DOHH2 (cell line): ENCODE results near the gene EPHA4.

Experiments used
- H3F3A ChIP-seq: fragments of 200-600 bp; sonication (generic), shearing (Covaris generic); 2 replicates; pipeline ENCODE4 v1.6.0; 2016; ENCODE audit warnings: antibody characterized with exemption, mild to moderate bottlenecking; ENCODE audit not compliant: control insufficient read depth, insufficient read depth
- H3K27ac ChIP-seq: fragments of 200-600 bp; sonication (generic); 2 replicates; pipeline ENCODE4 v1.5.1; 2014; ENCODE audit warnings: low read depth, mild to moderate bottlenecking, low read length, moderate library complexity
- H3K27me3 ChIP-seq: fragments of 200-600 bp; sonication (generic); 2 replicates; pipeline ENCODE4 v1.6.1; 2014; ENCODE audit warnings: mild to moderate bottlenecking, low read length, mixed read lengths; ENCODE audit not compliant: control insufficient read depth
- H3K36me3 ChIP-seq: fragments of 200-600 bp; sonication (generic); 2 replicates; pipeline ENCODE4 v1.6.1; 2014; ENCODE audit warnings: mild to moderate bottlenecking, low read length, moderate library complexity, mixed read lengths; ENCODE audit not compliant: control insufficient read depth
- H3K4me1 ChIP-seq: fragments of 200-600 bp; sonication (generic); 2 replicates; pipeline ENCODE4 v1.6.1; 2014; ENCODE audit warnings: mild to moderate bottlenecking, low read length, mixed read lengths; ENCODE audit not compliant: control insufficient read depth
- H3K4me2 ChIP-seq: fragments of 200-600 bp; sonication (generic); 2 replicates; pipeline ENCODE4 v1.6.0; 2014; ENCODE audit warnings: mild to moderate bottlenecking, low read length, moderate library complexity
- H3K4me3 ChIP-seq: fragments of 200-600 bp; sonication (generic); 2 replicates; pipeline ENCODE4 v1.5.1; 2014; ENCODE audit warnings: mild to moderate bottlenecking, low read length, mixed read lengths
- H3K79me2 ChIP-seq: fragments of 200-600 bp; sonication (generic); 2 replicates; pipeline ENCODE4 v1.6.1; 2014; ENCODE audit warnings: mild to moderate bottlenecking, low read length, mixed read lengths; ENCODE audit not compliant: control insufficient read depth
- H3K9me2 ChIP-seq: fragments of 200-600 bp; sonication (generic); replicated peaks from 2 replicates; pipeline ENCODE4 v1.6.1; 2014; ENCODE audit warnings: mild to moderate bottlenecking, low read length, mixed read lengths; ENCODE audit not compliant: control insufficient read depth
- H3K9me3 ChIP-seq: fragments of 200-600 bp; sonication (generic); 2 replicates; pipeline ENCODE4 v1.6.1; 2014; ENCODE audit warnings: antibody characterized with exemption, low read length, mixed read lengths; ENCODE audit not compliant: control insufficient read depth, insufficient read depth
- H4K20me1 ChIP-seq: fragments of 200-600 bp; sonication (generic); 2 replicates; pipeline ENCODE4 v1.6.0; 2014; ENCODE audit warnings: low read depth, mild to moderate bottlenecking, antibody characterized with exemption, low read length, moderate library complexity; ENCODE audit not compliant: control insufficient read depth, insufficient read depth
- CTCF ChIP-seq: fragments of 200-600 bp; sonication (generic); IDR thresholded peaks from one replicate; pipeline ENCODE4 v1.5.1; 2014; ENCODE audit warnings: antibody characterized with exemption, mild to moderate bottlenecking, low read depth, low read length; ENCODE audit not compliant: poor library complexity, severe bottlenecking
- EZH2phosphoT487 ChIP-seq: fragments of 200-600 bp; sonication (generic); IDR thresholded peaks from 2 replicates; pipeline ENCODE4 v1.6.1; 2017; ENCODE audit warnings: borderline replicate concordance, mild to moderate bottlenecking, antibody characterized with exemption, low read length, moderate library complexity, mixed read lengths

Gene EPHA4

GRCh38 chr2:221492636-221493035, 79.5 kb downstream of the EPHA4 start:
- H3K27me3 ChIP-seq, result peaks cover 2% of the 10 kb centered on the region; the same call in 1 of the 2 replicates
- no peaks in the 10 kb centered on the region for H3F3A ChIP-seq
- H3K4me1 ChIP-seq, result no peaks in the 10 kb centered on the region
- H4K20me1 ChIP-seq, result no peaks in the 10 kb centered on the region
- H3K27ac ChIP-seq, result no peak overlapping the region
- no peaks in the 10 kb centered on the region for H3K79me2 ChIP-seq
- no peaks in the 10 kb centered on the region for H3K9me3 ChIP-seq
- no peak overlapping the region for H3K4me2 ChIP-seq
- H3K9me2 ChIP-seq, result no peaks in the 10 kb centered on the region
- TF ChIP-seq CTCF (no peak), EZH2phosphoT487 (no peak)
- no peak overlapping the region for H3K4me3 ChIP-seq
- no peaks in the 10 kb centered on the region for H3K36me3 ChIP-seq

- Histone ChIP-seq H3F3A (no peaks in the 10 kb centered on the region), H4K20me1 (no peaks in the 10 kb centered on the region), H3K4me3 (no peak overlapping the region), H3K27ac (no peak overlapping the region), H3K9me2 (no peaks in the 10 kb centered on the region), H3K79me2 (no peaks in the 10 kb centered on the region), H3K36me3 (no peaks in the 10 kb centered on the region), H3K9me3 (no peaks in the 10 kb centered on the region), H3K4me2 (no peak overlapping the region), H3K4me1 (no peaks in the 10 kb centered on the region), H3K27me3 (peaks cover 2% of the 10 kb centered on the region; the same call in 1 of the 2 replicates)
- TF ChIP-seq CTCF, result no peak
- no peak for TF ChIP-seq EZH2phosphoT487
Observed at GRCh38 chr2:221490506-221491060, 81.5 kb downstream of the EPHA4 start.

GRCh38 chr2:221488136-221488807, 83.8 kb downstream of the EPHA4 start:
- Histone ChIP-seq H3K27me3 (peaks cover 2% of the 10 kb centered on the region; the same call in 1 of the 2 replicates), H3K4me2 (no peak overlapping the region), H3K9me3 (no peaks in the 10 kb centered on the region), H3K79me2 (no peaks in the 10 kb centered on the region), H3K27ac (no peak overlapping the region), H4K20me1 (no peaks in the 10 kb centered on the region), H3K9me2 (no peaks in the 10 kb centered on the region), H3K4me3 (no peak overlapping the region), H3F3A (no peaks in the 10 kb centered on the region), H3K4me1 (no peaks in the 10 kb centered on the region), H3K36me3 (no peaks in the 10 kb centered on the region)
- TF ChIP-seq CTCF (no peak), EZH2phosphoT487 (no peak)
